GM18951 (cell line): Measurements from ENCODE around the gene AANAT.

Experiments used
- POLR2A ChIP-seq: IDR thresholded peaks from 4 replicates; pipeline ENCODE4 v1.6.1; 2011; ENCODE audit warnings: mild to moderate bottlenecking; ENCODE audit not compliant: insufficient read length, insufficient read depth; ENCODE audit errors: extremely low read depth
- in situ Hi-C: fragments of 300-500 bp; cut with MboI; formaldehyde crosslinking; loops from one replicate; pipeline ENCODE4 v1.12.0; 2022; ENCODE audit warnings: low sequenced_read_pairs, mixed read lengths, inconsistent platforms; ENCODE audit not compliant: unreplicated experiment

Gene AANAT

GRCh38 chr17:76492123-76492988 is 25.0 kb downstream of the AANAT start:
- TF ChIP-seq POLR2A: no peak
- in situ Hi-C loops: no loop called here

DNA sequence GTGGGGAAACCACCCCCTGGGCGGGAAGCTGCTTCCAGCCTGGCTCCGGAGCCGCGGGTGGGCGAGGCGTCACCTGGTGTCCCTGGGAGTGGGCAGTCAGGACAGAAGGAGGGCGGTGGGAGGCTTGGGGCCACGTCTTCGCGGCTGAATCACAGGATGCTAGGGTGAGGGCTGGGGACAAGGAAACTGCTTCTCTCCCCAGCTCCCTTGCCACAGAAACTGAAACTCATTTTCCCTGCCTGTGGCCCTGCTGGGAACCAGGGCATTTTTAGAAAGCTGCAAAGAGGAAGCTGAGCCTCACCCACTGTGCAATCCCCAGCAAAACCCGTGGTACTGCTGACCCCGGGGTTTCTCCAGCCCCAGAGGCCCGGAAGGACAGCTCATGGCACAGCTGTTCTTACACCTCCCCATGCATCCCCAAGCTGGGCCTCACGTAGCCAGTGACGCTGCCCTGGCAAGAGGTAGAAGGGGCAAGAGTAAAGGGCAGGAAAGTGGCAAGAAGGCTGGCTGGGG is 25.6 kb downstream of the AANAT start:
- TF ChIP-seq POLR2A: peak; percentile 39
- in situ Hi-C loops: no loop called here

- in situ Hi-C loops: no loop called here
- TF ChIP-seq POLR2A: peak; percentile 23
These were observed 26.2 kb downstream of the AANAT start for GRCh38 chr17:76493505-76494167.

- in situ Hi-C loops: no loop called here
- TF ChIP-seq POLR2A: no peak
These were observed 28.4 kb downstream of the AANAT start for GRCh38 chr17:76495663-76496400.

DNA sequence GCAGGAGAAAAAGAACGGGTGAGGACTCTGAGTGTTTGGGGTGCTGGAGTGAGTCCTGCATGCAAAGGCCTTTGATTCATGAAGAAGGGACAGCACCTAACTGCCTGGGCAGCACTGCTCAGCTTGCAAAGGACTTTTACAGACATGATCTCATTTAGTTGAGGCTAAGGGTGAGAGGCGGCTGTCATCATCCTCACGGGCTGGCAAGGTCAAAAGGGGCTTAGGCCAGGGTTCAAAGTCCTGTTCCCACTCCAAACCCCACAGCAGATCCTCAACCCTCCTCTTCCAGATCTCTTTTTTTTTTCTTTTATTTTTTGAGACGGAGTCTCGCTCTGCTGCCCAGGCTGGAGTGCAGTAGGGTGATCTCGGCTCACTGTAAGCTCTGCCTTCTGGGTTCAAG is 29.1 kb downstream of the AANAT start:
- in situ Hi-C loops: no loop called here

DNA sequence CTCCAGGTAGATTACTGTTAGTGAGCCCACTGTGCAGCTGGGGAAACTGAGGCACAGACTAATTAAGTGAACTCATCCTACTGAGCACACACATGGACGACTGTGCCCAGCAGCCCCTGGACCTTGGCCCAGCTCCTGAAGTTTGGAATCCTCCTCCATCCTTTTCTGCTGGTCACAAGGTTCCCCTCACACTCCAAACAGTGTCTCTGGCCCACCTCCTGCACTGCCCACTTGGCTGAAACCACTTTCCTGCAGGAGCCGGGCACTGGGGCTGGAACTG is 30.2 kb downstream of the AANAT start:
- no peak for TF ChIP-seq POLR2A
- in situ Hi-C loops: no loop called here

More for the DNA sequence above, 29.1 kb downstream of the AANAT start:
- no peak for TF ChIP-seq POLR2A

GRCh38 chr17:76497979-76498875 is 30.8 kb downstream of the AANAT start:
- in situ Hi-C loops: no loop called here
- TF ChIP-seq POLR2A: peak; percentile 27

DNA sequence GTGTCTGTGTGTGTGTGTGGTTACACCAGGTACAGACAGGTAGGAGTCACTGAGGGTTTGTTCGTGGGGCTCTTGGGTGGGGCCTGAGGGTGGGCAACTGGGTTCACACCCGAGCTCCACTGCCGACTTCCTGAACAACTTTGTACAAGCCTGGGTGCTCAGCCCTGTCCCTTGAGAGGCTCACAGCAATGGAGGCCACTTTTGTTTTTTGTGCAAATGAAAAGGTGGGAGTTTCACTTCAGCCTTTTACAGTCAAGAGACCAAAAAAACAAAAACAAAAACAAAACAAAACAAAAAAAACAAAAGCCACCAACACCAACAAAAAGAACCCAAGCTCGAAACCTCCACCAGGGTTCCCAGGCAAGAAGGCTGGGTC is 31.5 kb downstream of the AANAT start:
- in situ Hi-C loops: no loop called here

DNA sequence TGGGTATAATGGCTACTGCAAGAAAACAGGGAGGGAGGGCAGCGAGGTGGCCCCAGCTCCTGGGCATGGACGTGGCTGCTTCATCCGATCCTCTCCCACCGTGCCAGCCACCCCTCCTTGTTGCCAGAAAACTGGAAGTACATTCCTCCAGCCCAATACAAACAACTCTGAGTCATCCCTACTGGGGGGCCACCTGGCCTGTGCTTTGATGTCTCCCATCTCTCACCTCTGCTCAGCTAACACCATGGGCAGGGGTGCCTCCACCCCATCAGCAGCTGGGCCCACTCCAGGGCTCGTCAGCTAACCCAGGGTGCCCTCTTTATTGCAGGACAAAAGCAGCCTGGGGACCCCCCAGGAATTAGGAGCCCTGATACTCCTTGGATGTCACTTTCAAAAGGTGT is 31.9 kb downstream of the AANAT start:
- in situ Hi-C loops: no loop called here
- no peak for TF ChIP-seq POLR2A

More for the DNA sequence above, 31.5 kb downstream of the AANAT start:
- TF ChIP-seq POLR2A: no peak

- TF ChIP-seq POLR2A: no peak
- in situ Hi-C loops: no loop called here
These were observed 32.8 kb downstream of the AANAT start for GRCh38 chr17:76500074-76500746.

- no peak for TF ChIP-seq POLR2A
- in situ Hi-C loops: no loop called here
These were observed 33.3 kb downstream of the AANAT start for GRCh38 chr17:76500747-76501017.
